Thyroid gland (tissue), 4 donors: ENCODE data around the gene MYZAP.

Experiments
- CTCF ChIP-seq, 6 experiments: fragments of 200-600 bp in 3 of 6; fragments of 450-650 bp in 3 of 6; sonication (generic) in 3 of 6; IDR thresholded peaks; one replicate each; pipeline ENCODE4 v1.5.1; 2016 to 2019; ENCODE audit warnings: antibody characterized with exemption in 6 of 6, mild to moderate bottlenecking in 2 of 6, inconsistent platforms in 1 of 6, moderate library complexity in 1 of 6
- POLR2A ChIP-seq, 2 donors: fragments of 450-650 bp; IDR thresholded peaks; one replicate each; pipeline ENCODE4 v1.6.1; 2017; ENCODE audit warnings: antibody characterized with exemption in 2 of 2, mild to moderate bottlenecking in 2 of 2, moderate library complexity in 1 of 2

- TF ChIP-seq CTCF (IDR thresholded peaks at IDR 0.05) (no peak), POLR2A (IDR thresholded peaks at IDR 0.05) (no peak)
Measured at GRCh38 chr15:57545995-57546394, 45.7 kb upstream of the MYZAP start.
